Measurements from ENCODE around the gene TRIP12.

GRCh38 chr2:229765721-229766120 is 156.1 kb downstream of the TRIP12 start:
- no peak for TF ChIP-seq POLR2A (IDR thresholded peaks at IDR 0.05; ENCODE audit: low read length)
- no peak for TF ChIP-seq GATA1 (IDR thresholded peaks at IDR 0.05; ENCODE audit: low read depth, low read length)
